K562 (cell line): Measurements from ENCODE around the gene NOL4L. TPM values are rescaled to one million over a fixed set of nuclear protein-coding genes. Genes with fewer than 3 reads are reported as not detected.

Experiments
- CBX5 ChIP-seq: IDR thresholded peaks from 2 replicates; pipeline ENCODE4 v1.6.1; 2014; ENCODE audit warnings: low read depth, borderline replicate concordance
- CEBPB ChIP-seq: fragments of 450-650 bp; IDR thresholded peaks from 2 replicates; pipeline ENCODE4 v1.6.1; 2016; ENCODE audit warnings: missing genetic modification characterization, missing compliant biosample characterization
- HNRNPUL1 ChIP-seq: fragments of 200-400 bp; formaldehyde crosslinking; IDR thresholded peaks from 2 replicates; pipeline ENCODE4 v1.6.1; 2017; ENCODE audit warnings: low read length
- ILK ChIP-seq: fragments of 450-650 bp; IDR thresholded peaks from 2 replicates; pipeline ENCODE4 v1.6.1; 2016; ENCODE audit warnings: missing genetic modification characterization, low read depth, mild to moderate bottlenecking, missing compliant biosample characterization, moderate library complexity, borderline replicate concordance
- MYBL2 ChIP-seq, 2 experiments: fragments of 450-650 bp in 1 of 2; sonication (generic) in 1 of 2; formaldehyde crosslinking in 1 of 2; IDR thresholded peaks; 2 replicates each; pipeline versions ENCODE4 v1.6.1 to v1.8.1; 2017 to 2022; ENCODE audit warnings: borderline replicate concordance in 1 of 2, inconsistent platforms in 1 of 2, low read depth in 1 of 2, mild to moderate bottlenecking in 1 of 2, missing genetic modification reagents in 1 of 2, moderate library complexity in 1 of 2
- PTBP1 ChIP-seq: fragments of 200-400 bp; formaldehyde crosslinking; IDR thresholded peaks from 2 replicates; pipeline ENCODE4 v1.6.1; 2017; ENCODE audit warnings: low read depth, low read length
- PYGO2 ChIP-seq: fragments of 450-650 bp; IDR thresholded peaks from 2 replicates; pipeline ENCODE4 v1.6.1; 2016; ENCODE audit warnings: mild to moderate bottlenecking, missing genetic modification characterization, moderate library complexity, missing compliant biosample characterization
- SNRNP70 ChIP-seq: fragments of 200-400 bp; formaldehyde crosslinking; optimal IDR thresholded peaks from 2 replicates; pipeline ENCODE3; 2017; ENCODE audit warnings: low read depth, low read length
- XRCC3 ChIP-seq: fragments of 450-650 bp; IDR thresholded peaks from 2 replicates; pipeline ENCODE4 v1.6.1; 2017; ENCODE audit warnings: mild to moderate bottlenecking, moderate library complexity
- polyA plus RNA-seq, 8 experiments: library from polyadenylated mRNA; depleted of rRNA in 4 of 8; stranded (reverse) in 5 of 8; unstranded in 3 of 8; fragments of >200 nt; fragmentation: Nextera tagmentation in 2 of 8; fragmentation: Illumina TruSeq in 1 of 8; extraction: Ambion mirVana in 2 of 8; extraction: Trizol in 1 of 8; gene quantifications; 2 replicates each; pipeline versions ENCODE4 v1.2.1 to v1.2.3, GENCODE V29; 2011 to 2014; ENCODE audit warnings: inconsistent platforms in 1 of 8, missing spikeins in 1 of 8
- total RNA-seq, 7 experiments: library from RNA; depleted of rRNA in 6 of 7; stranded (reverse); fragments of >200 nt in 6 of 7; fragmentation: Illumina TruSeq in 2 of 7; extraction: Trizol in 2 of 7; gene quantifications; 2 replicates each; pipeline versions ENCODE4 v1.2.1 to v1.2.3, GENCODE V29; 2011 to 2021; ENCODE audit warnings: low replicate concordance in 1 of 7
- TF ChIP-seq, protein P1 (sequence below), 2 experiments: fragments of 450-650 bp; IDR thresholded peaks; 2 replicates each; pipeline ENCODE4 v1.6.1; 2018; ENCODE audit warnings: mild to moderate bottlenecking in 2 of 2, low read depth in 1 of 2; ENCODE audit not compliant: partially characterized antibody in 2 of 2

NOL4L gene
- total and polyA plus RNA-seq, 9 of the 15 experiments (the other 6 are each of a cell fraction or from before 2014, with no cell fraction given), result 5.1 to 36.2 (median 13.6) TPM

DNA sequence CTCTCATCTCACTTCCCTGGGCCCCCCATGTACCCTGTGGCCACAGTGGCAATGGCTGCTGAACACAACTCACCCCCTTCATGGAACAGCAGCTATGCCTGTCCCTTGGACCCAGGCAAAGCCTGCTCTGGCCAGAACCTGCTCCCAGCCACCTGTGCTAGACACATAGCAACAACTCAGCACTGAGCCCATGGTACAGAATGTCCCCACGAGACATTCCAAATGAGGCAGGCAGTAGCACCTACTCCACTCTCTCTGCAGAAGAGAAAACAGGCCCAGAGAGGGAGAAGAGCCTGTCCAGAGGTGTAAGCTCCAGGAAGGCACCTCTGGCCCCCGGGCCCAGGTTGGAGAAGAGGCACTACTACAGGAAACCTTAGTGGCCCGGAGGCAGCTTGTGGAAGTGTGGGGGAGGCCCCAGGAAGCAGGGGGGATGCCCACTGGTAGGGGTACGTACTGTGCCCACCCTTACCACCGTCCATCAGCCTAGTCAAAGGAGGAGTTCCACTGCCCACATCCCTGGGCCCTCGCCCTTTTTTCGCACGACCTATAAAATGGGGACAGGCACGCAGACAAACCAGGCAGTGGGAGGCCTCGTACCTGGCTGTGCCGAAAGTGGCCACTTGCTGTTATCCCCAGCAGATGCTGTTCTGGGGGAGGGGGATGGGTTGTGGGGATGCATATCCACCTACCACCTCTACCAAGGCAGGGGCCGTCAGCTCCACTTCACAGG lies 129.8 kb downstream of the NOL4L start (continued):
- no peak for TF ChIP-seq CEBPB (tag)
- TF ChIP-seq ILK, result no peak
- no peak for TF ChIP-seq CBX5
- TF ChIP-seq HNRNPUL1, result no peak
- no peak for TF ChIP-seq MYBL2 (IDR thresholded peaks at IDR 0.05; ENCODE audit: low read depth)
- TF ChIP-seq MYBL2 (CRISPR knock-in tag; IDR thresholded peaks at IDR 0.05; ENCODE audit: borderline replicate concordance), result no peak
- TF ChIP-seq PYGO2 (tag), result no peak
- no peak for TF ChIP-seq PTBP1
- TF ChIP-seq SNRNP70, result no peak
- TF ChIP-seq, protein P1, sequence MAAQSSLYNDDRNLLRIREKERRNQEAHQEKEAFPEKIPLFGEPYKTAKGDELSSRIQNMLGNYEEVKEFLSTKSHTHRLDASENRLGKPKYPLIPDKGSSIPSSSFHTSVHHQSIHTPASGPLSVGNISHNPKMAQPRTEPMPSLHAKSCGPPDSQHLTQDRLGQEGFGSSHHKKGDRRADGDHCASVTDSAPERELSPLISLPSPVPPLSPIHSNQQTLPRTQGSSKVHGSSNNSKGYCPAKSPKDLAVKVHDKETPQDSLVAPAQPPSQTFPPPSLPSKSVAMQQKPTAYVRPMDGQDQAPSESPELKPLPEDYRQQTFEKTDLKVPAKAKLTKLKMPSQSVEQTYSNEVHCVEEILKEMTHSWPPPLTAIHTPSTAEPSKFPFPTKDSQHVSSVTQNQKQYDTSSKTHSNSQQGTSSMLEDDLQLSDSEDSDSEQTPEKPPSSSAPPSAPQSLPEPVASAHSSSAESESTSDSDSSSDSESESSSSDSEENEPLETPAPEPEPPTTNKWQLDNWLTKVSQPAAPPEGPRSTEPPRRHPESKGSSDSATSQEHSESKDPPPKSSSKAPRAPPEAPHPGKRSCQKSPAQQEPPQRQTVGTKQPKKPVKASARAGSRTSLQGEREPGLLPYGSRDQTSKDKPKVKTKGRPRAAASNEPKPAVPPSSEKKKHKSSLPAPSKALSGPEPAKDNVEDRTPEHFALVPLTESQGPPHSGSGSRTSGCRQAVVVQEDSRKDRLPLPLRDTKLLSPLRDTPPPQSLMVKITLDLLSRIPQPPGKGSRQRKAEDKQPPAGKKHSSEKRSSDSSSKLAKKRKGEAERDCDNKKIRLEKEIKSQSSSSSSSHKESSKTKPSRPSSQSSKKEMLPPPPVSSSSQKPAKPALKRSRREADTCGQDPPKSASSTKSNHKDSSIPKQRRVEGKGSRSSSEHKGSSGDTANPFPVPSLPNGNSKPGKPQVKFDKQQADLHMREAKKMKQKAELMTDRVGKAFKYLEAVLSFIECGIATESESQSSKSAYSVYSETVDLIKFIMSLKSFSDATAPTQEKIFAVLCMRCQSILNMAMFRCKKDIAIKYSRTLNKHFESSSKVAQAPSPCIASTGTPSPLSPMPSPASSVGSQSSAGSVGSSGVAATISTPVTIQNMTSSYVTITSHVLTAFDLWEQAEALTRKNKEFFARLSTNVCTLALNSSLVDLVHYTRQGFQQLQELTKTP (IDR thresholded peaks at IDR 0.05; ENCODE audit: low read depth in 1 of 2, partially characterized antibody in 2 of 2), result no peak
- TF ChIP-seq XRCC3, result no peak
